Hindlimb muscle (tissue), 1 donor: ENCODE measurements around the gene LSM14A. TPM values are rescaled to one million over a fixed set of nuclear protein-coding genes. Genes with fewer than 3 reads are reported as not detected.
A peak's percentile ranks its signal among the peaks of the same experiment; 100 is the strongest.
"Not testable (repeated sequence)": the region's sequence is repeated elsewhere in the genome, so short reads cannot be mapped to it uniquely, and the experiment has no call there.

Experiments used
- DNase-seq: peaks from one replicate; pipeline ENCODE4 v3.0.0-alpha.2; 2013
- polyA plus RNA-seq: library from polyadenylated mRNA; unstranded; fragments of 120-200 nt; gene quantifications from one replicate; pipeline ENCODE4 v1.2.1, GENCODE V29; 2013; ENCODE audit not compliant: insufficient read length

Gene LSM14A
- polyA plus RNA-seq, 1 donor: 83.6 TPM

- no peak for DNase-seq
These were observed 21.1 kb downstream of the LSM14A start for GRCh38 chr19:34193439-34193838.

- DNase-seq: no peak
These were observed 21.6 kb downstream of the LSM14A start for GRCh38 chr19:34193876-34194275.

GRCh38 chr19:34201133-34201532 lies 28.8 kb downstream of the LSM14A start:
- no peak for DNase-seq

- DNase-seq: not testable (repeated sequence)
These were observed 33.0 kb downstream of the LSM14A start for GRCh38 chr19:34205324-34205723.

- DNase-seq: no peak
These were observed 36.1 kb downstream of the LSM14A start for GRCh38 chr19:34208291-34208884.

GRCh38 chr19:34209726-34210125 lies 37.4 kb downstream of the LSM14A start:
- DNase-seq: no peak

GRCh38 chr19:34213283-34213682 lies 41.0 kb downstream of the LSM14A start:
- DNase-seq: no peak

GRCh38 chr19:34214040-34214439 lies 41.7 kb downstream of the LSM14A start:
- DNase-seq: no peak

GRCh38 chr19:34215006-34215665 lies 42.8 kb downstream of the LSM14A start:
- no peak for DNase-seq

- no peak for DNase-seq
These were observed 43.3 kb downstream of the LSM14A start for GRCh38 chr19:34215666-34216038.

GRCh38 chr19:34216745-34217219 lies 44.5 kb downstream of the LSM14A start:
- DNase-seq: not testable (repeated sequence)

- no peak for DNase-seq
These were observed 45.9 kb downstream of the LSM14A start for GRCh38 chr19:34217952-34218817.

GRCh38 chr19:34218818-34219164 lies 46.5 kb downstream of the LSM14A start:
- no peak for DNase-seq

GRCh38 chr19:34220472-34221063 lies 48.3 kb downstream of the LSM14A start:
- DNase-seq: peak; percentile 38

- DNase-seq: no peak
These were observed 50.1 kb downstream of the LSM14A start for GRCh38 chr19:34222386-34222785.

GRCh38 chr19:34224996-34225658 lies 52.8 kb downstream of the LSM14A start:
- DNase-seq: no peak

- DNase-seq: no peak
These were observed 53.3 kb downstream of the LSM14A start for GRCh38 chr19:34225659-34226015.

GRCh38 chr19:34226036-34226435 lies 53.7 kb downstream of the LSM14A start:
- no peak for DNase-seq

GRCh38 chr19:34228347-34228746 lies 56.0 kb downstream of the LSM14A start:
- no peak for DNase-seq

GRCh38 chr19:34228762-34229161 lies 56.5 kb downstream of the LSM14A start:
- DNase-seq: no peak

GRCh38 chr19:34229721-34230120 lies 57.4 kb downstream of the LSM14A start:
- no peak for DNase-seq

- no peak for DNase-seq
These were observed 58.5 kb downstream of the LSM14A start for GRCh38 chr19:34230820-34231219.

- DNase-seq: no peak
These were observed 59.1 kb downstream of the LSM14A start for GRCh38 chr19:34231439-34231838.
